CD4-positive, CD25-positive, alpha-beta regulatory T cell (primary cell): ENCODE measurements around the gene RCAN3. TPM values are rescaled to one million over a fixed set of nuclear protein-coding genes. Genes with fewer than 3 reads are reported as not detected.

ENCODE experiments used
- ATAC-seq, 2 donors: fragments of 150-1000 bp; cut with Tn5 transposase; one replicate each; pipeline ENCODE4 v1.10.0; 2021; ENCODE audit warnings: low read depth in 2 of 2, moderate number of reproducible peaks in 2 of 2, moderate library complexity in 1 of 2
- DNase-seq, 3 donors: peaks; one replicate each; pipeline versions ENCODE4 v3.0.0 to v3.0.0-alpha.2; 2012 to 2022; ENCODE audit warnings: mixed read lengths in 1 of 3
- H3K27ac ChIP-seq: one replicate; pipeline ENCODE4 v1.7.0; 2013; ENCODE audit warnings: mild to moderate bottlenecking, low read length; ENCODE audit not compliant: insufficient read depth, poor library complexity, severe bottlenecking
- H3K27me3 ChIP-seq: one replicate; pipeline ENCODE4 v1.7.0; 2013; ENCODE audit warnings: low read length; ENCODE audit not compliant: control insufficient read depth, insufficient read depth
- H3K36me3 ChIP-seq: one replicate; pipeline ENCODE4 v1.7.0; 2013; ENCODE audit warnings: mild to moderate bottlenecking, low read length, moderate library complexity; ENCODE audit not compliant: control insufficient read depth, insufficient read depth
- H3K4me1 ChIP-seq: 2 replicates; pipeline ENCODE4 v1.7.0; 2013; ENCODE audit warnings: mild to moderate bottlenecking, low read length; ENCODE audit not compliant: insufficient read depth, control insufficient read depth, poor library complexity, severe bottlenecking
- H3K4me3 ChIP-seq: one replicate; pipeline ENCODE4 v1.7.0; 2013; ENCODE audit warnings: low read depth, mild to moderate bottlenecking, low read length, moderate library complexity
- H3K9me3 ChIP-seq, 2 experiments: 1 replicate in 1 of 2; 2 replicates in 1 of 2; pipeline ENCODE4 v1.7.0; 2013; ENCODE audit warnings: low read length in 2 of 2, mild to moderate bottlenecking in 1 of 2, moderate library complexity in 1 of 2; ENCODE audit not compliant: control insufficient read depth in 2 of 2
- H3K27ac Mint-ChIP-seq, 3 donors: one replicate each; pipeline ENCODE4 v1.8.0; 2020 to 2022; ENCODE audit warnings: mild to moderate bottlenecking in 3 of 3, mixed read lengths in 3 of 3, moderate library complexity in 2 of 3
- H3K27me3 Mint-ChIP-seq: one replicate; pipeline ENCODE4 v1.8.0; 2022; ENCODE audit warnings: mild to moderate bottlenecking, mixed read lengths
- H3K36me3 Mint-ChIP-seq: one replicate; pipeline ENCODE4 v1.8.0; 2020; ENCODE audit warnings: mixed read lengths
- H3K4me1 Mint-ChIP-seq, 4 donors: one replicate each; pipeline ENCODE4 v1.8.0; 2020 to 2022; ENCODE audit warnings: mixed read lengths in 4 of 4, mild to moderate bottlenecking in 1 of 4
- H3K4me3 Mint-ChIP-seq, 4 donors: one replicate each; pipeline ENCODE4 v1.8.0; 2020 to 2022; ENCODE audit warnings: mild to moderate bottlenecking in 4 of 4, mixed read lengths in 4 of 4, moderate library complexity in 3 of 4
- H3K9me3 Mint-ChIP-seq, 7 donors: one replicate each; pipeline ENCODE4 v1.8.0; 2020 to 2022; ENCODE audit warnings: mixed read lengths in 7 of 7, mild to moderate bottlenecking in 3 of 7, moderate library complexity in 2 of 7
- polyA plus RNA-seq, 4 donors: library from polyadenylated mRNA; unstranded; fragments of 300-500 nt; fragmentation: Illumina TruSeq; gene quantifications; one replicate each; pipeline ENCODE4 v1.2.3, GENCODE V29; 2021
- total RNA-seq: library from RNA; stranded (reverse); gene quantifications from one replicate; pipeline ENCODE4 v1.2.3, GENCODE V29; 2022

Gene RCAN3
- total and polyA plus RNA-seq, 5 donors from 2014 or later: 126 to 172 (median 137) TPM

GRCh38 chr1:24558455-24558854 lies 55.8 kb downstream of the RCAN3 start:
- H3K4me1 ChIP-seq: peaks cover 12% of the 10 kb centered on the region
- H3K4me1 Mint-ChIP-seq: peaks cover 5 to 30% (median 7%) of the 10 kb centered on the region in 4 donors
- H3K9me3 ChIP-seq: no peaks in the 10 kb centered on the region
- no peak overlapping the region for H3K4me3 ChIP-seq
- H3K4me3 Mint-ChIP-seq: no peak overlapping the region
- peaks cover 6% of the 10 kb centered on the region for H3K27me3 ChIP-seq
- DNase-seq (no peak), ATAC-seq (no peak)
- H3K27ac ChIP-seq: no peak overlapping the region
- peaks cover 0 to 6% (median 0%) of the 10 kb centered on the region in 7 donors for H3K9me3 Mint-ChIP-seq
- no peaks in the 10 kb centered on the region for H3K36me3 ChIP-seq
- peaks cover 56% of the 10 kb centered on the region for H3K27me3 Mint-ChIP-seq
- no peaks in the 10 kb centered on the region for H3K36me3 Mint-ChIP-seq
- no peak overlapping the region for H3K27ac Mint-ChIP-seq

- Histone ChIP-seq H3K9me3 (no peaks in the 10 kb centered on the region), H3K27me3 (peaks cover 6% of the 10 kb centered on the region), H3K4me1 (peaks cover 12% of the 10 kb centered on the region), H3K4me3 (no peak overlapping the region), H3K27ac (no peak overlapping the region), H3K36me3 (no peaks in the 10 kb centered on the region)
- Mint-ChIP-seq H3K36me3 (no peaks in the 10 kb centered on the region), H3K9me3 (peaks cover 0 to 6% (median 0%) of the 10 kb centered on the region in 7 donors), H3K27me3 (peaks cover 54% of the 10 kb centered on the region), H3K4me1 (peaks cover 5 to 30% (median 7%) of the 10 kb centered on the region in 4 donors), H3K4me3 (no peak overlapping the region), H3K27ac (peak overlapping the region in 1 of 3 donors; percentile 17)
- ATAC-seq (no peak), DNase-seq (no peak)
Measured at GRCh38 chr1:24558902-24559791, 56.5 kb downstream of the RCAN3 start.

GRCh38 chr1:24560361-24560760 lies 57.7 kb downstream of the RCAN3 start:
- Histone ChIP-seq H3K4me1 (peaks cover 12% of the 10 kb centered on the region), H3K27me3 (peaks cover 6% of the 10 kb centered on the region), H3K27ac (no peak overlapping the region), H3K9me3 (no peaks in the 10 kb centered on the region), H3K36me3 (no peaks in the 10 kb centered on the region), H3K4me3 (no peak overlapping the region)
- peak overlapping the region in 1 of 3 donors; percentile 29 for H3K27ac Mint-ChIP-seq
- peaks cover 3 to 32% (median 5%) of the 10 kb centered on the region in 4 donors for H3K4me1 Mint-ChIP-seq
- peaks cover 43% of the 10 kb centered on the region for H3K27me3 Mint-ChIP-seq
- DNase-seq (no peak), ATAC-seq (no peak)
- H3K4me3 Mint-ChIP-seq: no peak overlapping the region
- H3K9me3 Mint-ChIP-seq: peaks cover 0 to 5% (median 0%) of the 10 kb centered on the region in 7 donors
- no peaks in the 10 kb centered on the region for H3K36me3 Mint-ChIP-seq

GRCh38 chr1:24562625-24563024 lies 60.0 kb downstream of the RCAN3 start:
- Histone ChIP-seq H3K27me3 (no peaks in the 10 kb centered on the region), H3K4me1 (no peaks in the 10 kb centered on the region), H3K27ac (no peak overlapping the region), H3K36me3 (no peaks in the 10 kb centered on the region), H3K9me3 (no peaks in the 10 kb centered on the region), H3K4me3 (no peak overlapping the region)
- Mint-ChIP-seq H3K36me3 (no peaks in the 10 kb centered on the region), H3K9me3 (peaks cover 0 to 1% (median 0%) of the 10 kb centered on the region in 7 donors), H3K27ac (no peak overlapping the region), H3K4me3 (no peak overlapping the region), H3K27me3 (peaks cover 37% of the 10 kb centered on the region), H3K4me1 (peaks cover 0 to 21% (median 2%) of the 10 kb centered on the region in 4 donors)
- DNase-seq (no peak), ATAC-seq (no peak)

GRCh38 chr1:24564695-24565094 lies 62.1 kb downstream of the RCAN3 start:
- Histone ChIP-seq H3K36me3 (no peaks in the 10 kb centered on the region), H3K9me3 (no peaks in the 10 kb centered on the region), H3K4me3 (no peak overlapping the region), H3K4me1 (no peaks in the 10 kb centered on the region), H3K27ac (no peak overlapping the region), H3K27me3 (no peaks in the 10 kb centered on the region)
- Mint-ChIP-seq H3K9me3 (no peaks in the 10 kb centered on the region), H3K27ac (no peak overlapping the region), H3K36me3 (no peaks in the 10 kb centered on the region), H3K27me3 (peaks cover 32% of the 10 kb centered on the region), H3K4me1 (peaks cover 0 to 26% (median 3%) of the 10 kb centered on the region in 4 donors), H3K4me3 (no peak overlapping the region)
- no peak for ATAC-seq
- DNase-seq: no peak

- no peak for DNase-seq
- no peaks in the 10 kb centered on the region for H3K36me3 Mint-ChIP-seq
- no peaks in the 10 kb centered on the region for H3K36me3 ChIP-seq
- H3K4me1 Mint-ChIP-seq: peaks cover 0 to 26% (median 3%) of the 10 kb centered on the region in 4 donors
- no peaks in the 10 kb centered on the region for H3K9me3 ChIP-seq
- no peak overlapping the region for H3K4me3 ChIP-seq
- no peak for ATAC-seq
- H3K27ac ChIP-seq: no peak overlapping the region
- no peak overlapping the region for H3K4me3 Mint-ChIP-seq
- H3K27me3 ChIP-seq: no peaks in the 10 kb centered on the region
- H3K9me3 Mint-ChIP-seq: no peaks in the 10 kb centered on the region
- no peaks in the 10 kb centered on the region for H3K4me1 ChIP-seq
- peak overlapping the region in 1 of 3 donors; percentile 15 for H3K27ac Mint-ChIP-seq
- H3K27me3 Mint-ChIP-seq: peaks cover 28% of the 10 kb centered on the region
Measured at GRCh38 chr1:24566236-24566867, 63.7 kb downstream of the RCAN3 start.

DNA sequence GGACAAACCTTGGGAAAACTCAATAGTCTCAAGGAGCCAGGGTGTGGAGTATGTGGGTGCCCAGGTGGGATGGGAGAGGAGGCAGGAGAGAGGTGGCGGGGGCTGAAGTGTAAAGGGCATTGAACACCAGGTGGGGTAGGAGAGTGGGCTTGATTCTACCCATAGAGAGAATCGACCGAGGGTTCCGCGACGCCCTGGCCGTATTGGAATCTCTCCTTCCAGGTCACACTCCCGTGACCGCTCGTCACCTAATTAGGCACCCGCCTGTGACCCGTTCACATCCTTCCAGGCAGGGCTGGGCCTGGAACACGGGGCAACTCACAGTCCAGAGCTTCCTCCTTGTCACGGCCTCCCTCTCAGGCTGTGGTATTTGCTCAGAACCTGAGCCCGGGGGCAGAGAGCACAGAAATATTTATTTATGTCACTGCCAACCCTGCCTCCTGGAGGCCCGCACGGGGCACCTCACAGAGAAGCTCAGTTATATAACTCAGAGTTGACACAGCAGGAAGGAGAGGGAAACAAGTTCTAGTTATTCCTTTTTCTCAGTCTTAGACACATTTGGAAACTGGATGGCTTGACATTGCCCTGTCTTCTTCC lies 65.3 kb downstream of the RCAN3 start:
- Mint-ChIP-seq H3K27ac (peak overlapping the region in 2 of 3 donors; percentile 83 to 88), H3K36me3 (no peaks in the 10 kb centered on the region), H3K4me3 (no peak overlapping the region), H3K4me1 (peaks cover 0 to 25% (median 5%) of the 10 kb centered on the region in 4 donors), H3K27me3 (peaks cover 18% of the 10 kb centered on the region), H3K9me3 (no peaks in the 10 kb centered on the region)
- H3K27me3 ChIP-seq: no peaks in the 10 kb centered on the region
- no peaks in the 10 kb centered on the region for H3K4me1 ChIP-seq
- DNase-seq (peak in 1 of 3 donors; percentile 23), ATAC-seq (peak in 1 of 2 donors; percentile 45)
- H3K36me3 ChIP-seq: no peaks in the 10 kb centered on the region
- no peak overlapping the region for H3K4me3 ChIP-seq
- no peak overlapping the region for H3K27ac ChIP-seq
- H3K9me3 ChIP-seq: no peaks in the 10 kb centered on the region
